GM18873 (cell line): ENCODE results near the gene LAMB2.

Source experiments
- ATAC-seq: cut with Tn5 transposase; IDR thresholded peaks from one replicate; pipeline ENCODE4 v1.9.1; 2021; ENCODE audit warnings: mild to moderate bottlenecking, moderate library complexity, moderate number of reproducible peaks; ENCODE audit not compliant: unreplicated experiment, low FRiP score

The LAMB2 gene

GRCh38 chr3:49122022-49122421, 10.8 kb downstream of the LAMB2 start:
- ATAC-seq = no peak

- no peak for ATAC-seq
Observed at GRCh38 chr3:49121132-49121736, 11.6 kb downstream of the LAMB2 start.

- peak; percentile 69 for ATAC-seq
Observed at GRCh38 chr3:49120438-49121131, 12.3 kb downstream of the LAMB2 start, which contains the start of gene USP19. Gene USP19, minus strand, starts transcription at chr3:49120823. Its CDS starts 1,678 bp downstream, at chr3:49119145.

- ATAC-seq = no peak
Observed at GRCh38 chr3:49120096-49120437, 12.8 kb downstream of the LAMB2 start.

GRCh38 chr3:49119439-49119838, 13.4 kb downstream of the LAMB2 start:
- ATAC-seq = no peak

- no peak for ATAC-seq
Observed at GRCh38 chr3:49119036-49119435, 13.8 kb downstream of the LAMB2 start.

GRCh38 chr3:49112262-49112661, 20.6 kb downstream of the LAMB2 start:
- ATAC-seq = no peak

- ATAC-seq = no peak
Observed at GRCh38 chr3:49111347-49111746, 21.5 kb downstream of the LAMB2 start.

- no peak for ATAC-seq
Observed at GRCh38 chr3:49110780-49111179, 22.1 kb downstream of the LAMB2 start.

- ATAC-seq = no peak
Observed at GRCh38 chr3:49108346-49108745, 24.5 kb downstream of the LAMB2 start.

- ATAC-seq = peak; percentile 74
Observed at GRCh38 chr3:49104427-49105291, 28.2 kb downstream of the LAMB2 start, which contains the start of gene QARS1. Gene QARS1, minus strand, starts transcription at chr3:49104757. Its CDS starts 24 bp downstream, at chr3:49104733.

- no peak for ATAC-seq
Observed at GRCh38 chr3:49104052-49104426, 28.8 kb downstream of the LAMB2 start.

GRCh38 chr3:49100046-49100615, 32.7 kb downstream of the LAMB2 start:
- ATAC-seq = no peak

- ATAC-seq = no peak
Observed at GRCh38 chr3:49098910-49099630, 33.8 kb downstream of the LAMB2 start.

- no peak for ATAC-seq
Observed at GRCh38 chr3:49098429-49098828, 34.4 kb downstream of the LAMB2 start.

GRCh38 chr3:49093853-49094767, 38.7 kb downstream of the LAMB2 start, which contains the start of gene QRICH1:
Gene QRICH1, minus strand, starts transcription at chr3:49094071. Its CDS starts 17,054 bp downstream, at chr3:49077017.
- ATAC-seq = peak; percentile 69

GRCh38 chr3:49092938-49093852, 39.7 kb downstream of the LAMB2 start:
- ATAC-seq = peak; percentile 24

GRCh38 chr3:49081429-49081828, 51.4 kb downstream of the LAMB2 start:
- no peak for ATAC-seq
